CMK (cell line): ENCODE measurements around the gene CRELD2.

ENCODE experiments used
- DNase-seq: peaks from one replicate; pipeline ENCODE4 v3.0.0-alpha.2; 2010; ENCODE audit warnings: low read depth

CRELD2 gene

DNA sequence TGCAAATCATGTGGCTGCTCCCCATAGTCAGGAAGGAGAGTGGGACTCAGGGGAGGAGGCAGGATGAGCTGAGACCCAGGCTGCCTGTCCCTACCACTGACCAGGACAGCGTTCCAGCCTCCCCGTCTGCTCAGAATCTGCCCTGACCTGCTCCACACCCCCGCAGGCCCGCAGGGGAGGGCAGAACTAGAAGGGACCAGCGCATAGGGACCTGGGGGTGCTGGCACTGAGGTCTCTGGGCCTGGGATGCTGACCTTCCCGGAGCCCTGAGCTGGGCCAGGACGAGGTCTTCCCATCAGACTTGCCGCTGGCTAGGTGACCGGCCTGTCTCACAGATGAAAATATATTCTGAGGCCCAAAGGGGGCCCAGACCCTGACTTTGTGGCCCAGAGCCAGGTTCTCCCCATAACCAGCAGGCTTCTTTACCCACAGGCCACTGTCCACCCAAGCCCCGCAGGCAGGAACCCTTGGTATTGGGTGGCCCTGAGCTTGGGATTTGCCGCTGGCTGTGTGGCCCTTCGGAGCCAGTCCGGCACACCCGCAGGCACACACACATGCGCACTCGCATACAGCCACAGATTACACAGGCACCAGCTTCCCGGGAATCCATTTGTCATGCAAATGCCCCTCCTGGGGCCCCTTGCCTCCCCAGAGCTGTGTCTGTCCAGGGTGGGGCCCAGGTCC lies 28.3 kb downstream of the CRELD2 start:
- no peak for DNase-seq

DNA sequence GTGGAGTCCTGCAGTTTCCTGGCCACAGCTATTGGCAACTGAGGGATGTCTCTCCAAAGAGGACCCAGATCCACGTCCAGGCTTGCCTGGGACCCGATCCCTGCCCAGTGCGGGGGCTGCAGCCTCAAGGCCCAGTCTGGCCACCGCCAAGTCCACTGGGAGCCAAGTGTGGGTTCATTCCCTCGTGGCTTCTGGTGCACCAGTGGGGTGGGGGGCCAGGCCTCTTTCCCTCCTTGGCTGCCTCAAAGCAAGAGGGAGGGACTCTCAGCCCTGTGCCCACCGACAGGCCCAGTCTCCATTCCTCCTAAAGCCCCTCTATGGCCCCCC lies 28.8 kb downstream of the CRELD2 start:
- DNase-seq: no peak

DNA sequence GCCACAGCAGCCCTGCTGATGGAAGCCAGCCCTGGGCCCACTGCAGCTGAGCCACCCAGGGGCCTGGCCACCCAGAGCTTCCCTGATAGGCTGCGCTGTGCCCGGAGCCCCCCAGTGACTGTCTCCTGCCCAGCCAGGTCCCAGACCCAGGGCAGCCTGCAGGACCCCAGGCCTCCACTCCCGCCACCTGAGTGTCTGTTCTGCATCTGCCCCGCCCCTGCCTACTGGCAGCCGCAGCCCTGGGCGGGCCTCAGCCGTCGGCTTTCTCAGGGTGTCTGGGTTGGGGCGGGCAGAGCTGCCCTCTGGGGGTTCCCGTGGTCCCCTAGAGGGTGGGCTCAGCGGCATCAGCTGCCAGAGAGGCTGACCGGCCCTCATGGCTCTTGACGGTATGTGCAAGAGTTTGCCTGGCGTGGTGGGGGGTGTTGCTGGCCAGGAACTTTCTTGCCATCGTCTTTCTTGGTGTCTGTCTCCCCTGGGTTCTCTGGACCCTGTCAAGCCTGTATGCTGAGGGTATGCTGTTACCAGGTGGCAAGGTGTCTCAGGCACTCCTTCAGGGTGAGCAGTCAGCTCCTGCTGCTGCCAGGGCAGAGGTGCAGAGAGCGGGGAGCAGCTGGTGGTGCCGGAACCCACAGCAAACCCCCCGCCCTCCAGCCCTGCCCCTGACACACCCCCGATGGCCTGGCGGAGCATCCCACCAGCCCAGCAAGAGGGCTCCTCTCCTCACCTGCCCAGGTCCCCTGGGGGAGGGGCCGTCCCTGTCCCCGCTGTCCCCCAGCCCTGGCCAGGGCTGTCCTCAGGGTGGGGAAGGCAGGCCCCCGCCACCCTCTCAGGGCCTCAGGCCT lies 29.9 kb downstream of the CRELD2 start:
- no peak for DNase-seq

DNA sequence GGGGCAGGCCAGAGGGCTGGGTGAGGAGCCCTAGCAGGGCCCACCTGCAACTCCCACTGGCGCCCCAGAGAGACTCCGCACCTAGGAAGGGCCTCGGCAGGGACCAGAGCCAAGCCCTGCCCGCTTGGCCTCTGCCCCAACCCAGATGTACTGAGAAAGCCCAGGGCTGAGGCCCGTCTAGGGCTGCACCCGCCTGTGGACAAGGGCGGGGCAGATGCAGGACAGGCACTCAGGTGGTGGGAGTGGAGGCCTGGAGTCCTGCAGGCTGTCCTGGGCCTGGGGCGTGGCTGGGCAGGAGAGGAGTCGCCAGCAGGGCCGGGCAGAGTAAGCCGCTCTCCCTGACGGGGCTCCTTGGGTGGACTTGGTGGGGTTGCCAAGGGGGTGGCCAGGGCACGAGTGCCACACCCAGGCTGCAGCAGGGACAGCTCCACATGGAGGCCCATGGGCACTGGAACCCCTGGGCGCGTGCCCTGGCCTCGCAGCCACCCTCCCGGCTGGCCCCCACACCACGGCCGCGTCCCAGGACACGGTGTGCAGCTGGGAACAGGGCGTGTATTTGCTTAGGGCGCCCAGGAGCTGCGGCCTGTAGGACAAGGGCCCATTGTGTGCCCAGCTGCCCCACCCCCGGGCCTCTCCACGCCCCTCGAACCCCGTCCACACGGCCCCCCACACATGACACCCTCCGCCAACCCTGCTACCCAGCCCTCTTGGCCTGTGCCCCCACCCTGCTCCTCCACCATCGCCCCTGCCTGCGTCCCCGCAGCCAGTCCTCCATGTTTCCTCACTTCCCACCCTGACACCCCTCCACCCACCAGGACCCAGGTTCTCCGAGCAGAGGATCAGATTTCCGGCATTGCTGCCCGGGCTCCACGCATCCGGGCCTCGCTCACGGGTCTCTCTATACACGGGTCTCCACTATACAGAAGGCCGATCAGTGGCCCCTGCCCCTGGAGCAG lies 30.8 kb downstream of the CRELD2 start:
- no peak for DNase-seq

DNA sequence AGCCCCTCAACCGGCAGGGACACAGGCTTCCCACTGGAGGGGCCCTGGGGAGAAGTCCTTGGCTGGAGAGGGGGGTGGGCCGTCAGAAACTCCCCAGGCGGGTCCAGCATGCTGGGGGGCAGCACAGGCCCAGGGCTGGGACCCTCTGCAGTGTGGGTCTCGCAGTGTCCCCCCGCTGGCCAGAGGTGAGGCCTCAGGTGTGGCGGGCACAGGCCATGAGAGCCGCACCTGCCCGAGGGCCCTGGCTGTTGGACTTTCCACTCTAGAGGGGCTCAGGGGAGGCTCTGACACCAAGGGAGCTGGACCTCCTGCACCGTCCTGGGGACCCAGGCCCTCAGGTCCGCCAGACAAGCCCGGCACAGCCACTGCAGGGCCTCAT lies 31.5 kb downstream of the CRELD2 start:
- no peak for DNase-seq

DNA sequence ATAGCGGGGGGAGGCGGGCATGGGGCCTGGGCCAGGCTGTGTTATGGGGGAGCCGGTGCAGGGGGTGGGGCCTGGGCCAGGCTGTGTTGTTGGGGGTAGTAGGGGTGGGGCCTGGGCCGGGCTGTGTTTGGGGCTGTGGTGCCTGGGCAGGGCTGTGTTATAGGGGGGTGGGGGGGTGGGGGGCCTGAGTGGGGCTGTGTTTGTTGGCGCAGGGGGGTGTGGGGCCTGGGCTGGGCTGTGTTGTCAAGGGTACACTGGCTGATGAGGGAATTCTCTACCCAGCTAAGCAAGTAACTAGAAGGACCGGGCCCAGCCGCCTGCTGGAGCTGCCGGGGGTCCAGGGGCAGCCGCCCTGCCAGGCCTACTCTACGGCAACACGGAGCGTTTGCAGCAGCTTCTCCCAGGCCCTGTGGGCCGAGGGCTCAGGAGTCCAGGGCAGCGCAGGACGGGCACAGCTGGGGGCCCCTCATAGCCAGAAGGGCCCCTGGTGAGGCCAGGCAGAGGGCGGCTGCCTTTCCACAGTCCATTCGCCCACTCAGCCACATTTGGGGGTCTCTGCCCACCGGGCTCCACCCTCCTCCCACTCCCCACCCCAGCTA lies 32.1 kb downstream of the CRELD2 start:
- DNase-seq: no peak

DNA sequence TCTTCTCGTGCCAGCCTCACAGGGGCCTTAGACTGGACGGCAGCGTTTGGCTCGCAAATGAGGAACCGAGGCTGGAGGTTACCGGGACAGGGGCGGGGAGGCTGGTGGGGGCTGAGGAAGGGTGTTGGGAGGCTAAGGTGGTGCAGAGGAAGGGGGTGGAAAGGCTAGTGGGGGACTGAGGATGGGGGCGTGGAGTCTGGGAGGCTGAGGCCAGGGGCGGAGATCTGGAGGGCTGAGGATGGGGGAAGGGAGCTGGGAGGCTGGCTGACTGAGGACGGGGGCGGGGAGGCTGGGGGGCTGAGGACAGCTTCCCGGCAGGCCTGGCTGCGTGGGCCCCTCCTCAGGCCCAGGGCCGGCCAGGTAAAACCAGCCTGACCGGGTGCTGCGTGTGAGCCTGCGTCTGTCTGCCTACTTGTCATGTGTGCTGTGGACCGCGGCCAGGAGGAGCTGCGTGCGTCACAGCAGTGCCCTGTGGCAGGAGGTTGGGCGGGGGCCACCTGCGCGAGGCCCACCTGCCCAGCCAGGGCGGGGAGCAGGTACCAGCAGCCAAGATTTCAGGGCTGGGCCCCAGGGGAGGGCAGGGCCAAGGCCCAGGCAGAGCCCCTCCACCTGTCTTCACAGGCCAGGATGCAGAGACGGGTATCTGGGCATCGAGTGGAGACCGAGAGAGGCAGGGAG lies 32.7 kb downstream of the CRELD2 start:
- DNase-seq: no peak

DNA sequence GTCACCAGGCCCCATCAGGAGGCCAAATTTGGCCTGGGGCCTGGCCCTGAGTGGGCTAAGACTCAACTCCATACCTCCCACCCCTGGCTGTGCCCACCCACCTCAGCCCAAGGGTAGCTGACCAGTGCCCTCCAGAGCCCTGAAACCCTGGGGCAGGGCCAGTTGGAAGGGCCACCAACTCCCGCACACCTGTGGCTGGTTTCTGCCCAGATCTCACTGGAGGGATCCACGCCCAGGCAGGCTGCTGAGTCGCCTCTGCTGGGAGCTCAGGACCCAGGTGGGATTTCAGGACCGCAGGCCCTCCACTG lies 33.2 kb downstream of the CRELD2 start:
- DNase-seq: no peak

DNA sequence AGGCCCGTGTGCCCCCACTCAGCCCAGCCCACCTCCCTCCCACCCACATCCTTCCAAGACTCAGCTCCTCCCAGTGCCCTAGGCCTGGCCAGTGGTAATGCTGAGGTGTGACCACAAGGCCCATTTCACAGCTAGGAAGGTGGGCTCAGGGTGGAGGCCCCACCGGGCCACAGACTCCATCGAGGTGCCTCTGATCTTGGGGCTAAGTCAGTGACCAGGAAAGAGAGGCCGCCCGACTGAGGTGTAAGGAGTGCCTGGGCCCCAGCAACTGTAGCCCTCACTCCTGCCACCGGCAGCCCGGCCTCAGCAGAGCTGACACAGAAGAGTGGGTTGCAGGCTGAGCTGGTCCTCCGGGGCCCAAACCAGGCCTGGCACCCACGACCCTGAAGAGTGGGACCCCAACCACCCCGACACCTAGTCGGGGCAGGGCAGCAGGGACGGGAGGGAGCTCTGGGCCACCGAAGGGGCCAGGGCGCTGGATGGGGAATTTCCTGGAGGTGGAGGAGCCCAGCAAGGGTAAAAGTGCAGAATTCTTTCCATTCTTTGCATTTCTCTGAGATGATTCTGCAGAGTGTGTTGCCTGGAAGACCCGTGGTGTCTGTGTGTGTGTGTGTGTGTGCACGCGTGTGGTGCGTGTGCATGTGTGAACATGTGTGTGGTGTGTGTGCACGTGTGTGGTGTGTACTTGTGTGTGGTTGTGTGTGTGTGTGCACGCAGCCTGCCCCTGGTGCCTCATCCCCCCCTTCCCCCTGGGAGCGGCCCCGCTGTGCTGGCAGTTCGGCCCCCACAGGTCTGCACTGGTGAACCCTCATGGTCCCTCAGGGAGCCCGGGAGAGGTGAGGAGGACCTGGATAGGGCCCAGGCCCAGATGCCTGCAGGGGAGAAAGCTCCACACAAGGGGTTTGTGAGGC lies 33.8 kb downstream of the CRELD2 start:
- no peak for DNase-seq

DNA sequence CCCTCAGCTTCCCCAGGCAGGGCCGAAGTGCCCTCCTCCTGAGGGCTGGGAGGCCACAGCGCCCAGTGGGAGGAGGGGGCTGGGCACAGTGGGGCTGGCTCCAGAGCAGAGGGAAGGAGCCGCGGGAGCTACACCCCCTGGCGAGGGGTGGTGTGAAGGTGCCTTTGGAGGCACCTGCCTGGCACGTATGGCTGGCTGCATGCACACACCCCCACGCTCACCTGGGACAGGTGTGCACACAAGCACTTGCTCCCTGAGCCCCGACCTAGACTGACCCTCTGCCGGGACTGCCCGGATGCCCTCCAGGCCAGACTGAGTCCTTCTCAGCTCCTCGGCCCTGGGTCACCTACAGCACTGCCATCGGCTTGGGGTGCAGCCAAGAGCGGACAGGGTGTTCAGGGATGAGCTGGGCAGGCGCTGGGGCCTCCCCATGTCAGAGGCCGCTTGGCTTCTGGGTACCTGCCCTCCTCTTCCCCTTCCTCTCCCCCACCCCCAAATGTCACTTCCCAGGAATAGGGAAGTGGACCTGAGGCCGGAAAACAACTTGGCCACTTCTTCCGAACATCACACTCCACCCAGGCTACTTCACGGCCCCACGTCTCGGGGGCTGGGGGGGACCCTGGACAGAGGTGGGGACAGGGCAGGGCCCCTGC lies 34.7 kb downstream of the CRELD2 start:
- no peak for DNase-seq

DNA sequence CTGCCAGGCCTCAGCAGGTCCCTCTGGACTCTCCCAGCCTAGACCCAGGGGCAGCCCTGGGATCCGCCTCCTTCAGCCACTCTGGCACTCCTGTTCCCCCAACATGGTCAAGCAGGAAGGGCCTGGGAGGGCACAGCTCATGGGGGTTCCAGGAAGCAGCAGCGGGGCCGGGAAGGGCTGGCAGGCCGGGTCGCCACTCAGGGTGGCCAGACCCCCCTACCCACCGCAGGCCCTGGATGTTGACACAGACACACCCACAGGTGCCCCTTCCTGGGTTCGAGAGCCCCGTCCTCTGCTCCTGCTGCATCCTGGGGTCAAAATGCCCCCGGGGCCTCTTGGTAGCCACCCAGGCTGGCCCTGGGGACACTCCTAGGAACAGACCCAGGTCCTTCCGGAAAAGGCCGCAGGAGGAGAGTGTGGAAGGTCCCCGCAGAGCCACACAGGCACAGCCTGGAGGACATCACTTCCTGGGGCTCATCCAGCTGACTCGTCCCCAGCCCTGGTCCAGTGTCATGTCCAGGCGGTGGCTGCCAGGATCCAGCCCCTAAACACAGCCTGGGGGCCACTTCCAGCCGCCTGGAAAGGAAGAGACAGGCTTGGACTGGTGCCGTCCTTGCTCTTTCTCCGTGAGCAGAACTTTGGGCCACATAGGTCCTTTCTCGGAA lies 35.4 kb downstream of the CRELD2 start:
- no peak for DNase-seq

DNA sequence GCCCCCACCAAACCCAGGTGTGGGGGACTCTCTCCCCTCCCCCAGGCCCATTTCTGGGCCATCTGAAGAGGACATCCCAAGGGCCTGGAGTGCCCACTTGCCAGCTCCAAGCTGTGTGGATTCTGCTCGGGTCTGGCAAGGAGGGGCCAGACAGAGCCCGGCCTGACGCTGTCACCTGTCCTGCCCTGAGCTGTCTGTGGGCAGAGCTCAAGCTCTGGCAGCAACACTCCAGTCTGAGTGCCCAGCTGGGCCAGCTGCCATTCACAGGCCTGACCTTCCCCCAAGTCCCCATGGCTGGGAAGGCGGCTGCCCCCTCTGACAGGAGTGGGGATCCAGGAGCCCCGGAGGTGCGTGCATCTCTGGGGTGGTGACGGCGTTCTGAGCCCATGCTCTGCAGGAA lies 35.9 kb downstream of the CRELD2 start:
- DNase-seq: no peak

DNA sequence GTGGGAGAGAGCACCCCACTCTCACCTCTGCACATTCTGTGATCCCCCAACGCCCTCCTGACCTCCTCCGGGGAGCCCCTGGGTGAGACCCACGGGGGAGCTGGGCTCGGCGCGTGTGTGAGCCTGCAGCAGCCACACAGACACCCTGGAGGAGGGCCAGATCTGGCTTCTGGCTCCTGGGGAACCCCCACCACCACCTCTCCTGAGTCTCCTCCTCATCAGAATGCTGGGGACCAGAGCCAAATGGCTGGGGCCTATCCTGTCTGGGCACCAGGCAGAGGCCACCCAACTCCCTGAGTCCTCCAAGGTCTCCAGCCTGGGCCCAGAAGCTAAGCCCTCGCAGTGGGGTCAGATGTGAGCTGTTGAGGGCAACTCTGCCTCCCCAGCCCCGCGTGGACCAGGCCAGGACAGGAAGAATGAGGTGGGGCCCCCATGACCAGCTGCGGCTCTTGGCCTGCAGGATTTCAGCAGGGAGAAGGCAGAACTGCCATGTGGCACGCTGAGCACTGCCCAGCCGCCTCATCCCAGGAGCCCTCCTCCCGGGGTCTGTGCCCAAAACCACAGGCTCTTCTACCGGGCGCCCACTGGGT lies 36.7 kb downstream of the CRELD2 start:
- DNase-seq: no peak

DNA sequence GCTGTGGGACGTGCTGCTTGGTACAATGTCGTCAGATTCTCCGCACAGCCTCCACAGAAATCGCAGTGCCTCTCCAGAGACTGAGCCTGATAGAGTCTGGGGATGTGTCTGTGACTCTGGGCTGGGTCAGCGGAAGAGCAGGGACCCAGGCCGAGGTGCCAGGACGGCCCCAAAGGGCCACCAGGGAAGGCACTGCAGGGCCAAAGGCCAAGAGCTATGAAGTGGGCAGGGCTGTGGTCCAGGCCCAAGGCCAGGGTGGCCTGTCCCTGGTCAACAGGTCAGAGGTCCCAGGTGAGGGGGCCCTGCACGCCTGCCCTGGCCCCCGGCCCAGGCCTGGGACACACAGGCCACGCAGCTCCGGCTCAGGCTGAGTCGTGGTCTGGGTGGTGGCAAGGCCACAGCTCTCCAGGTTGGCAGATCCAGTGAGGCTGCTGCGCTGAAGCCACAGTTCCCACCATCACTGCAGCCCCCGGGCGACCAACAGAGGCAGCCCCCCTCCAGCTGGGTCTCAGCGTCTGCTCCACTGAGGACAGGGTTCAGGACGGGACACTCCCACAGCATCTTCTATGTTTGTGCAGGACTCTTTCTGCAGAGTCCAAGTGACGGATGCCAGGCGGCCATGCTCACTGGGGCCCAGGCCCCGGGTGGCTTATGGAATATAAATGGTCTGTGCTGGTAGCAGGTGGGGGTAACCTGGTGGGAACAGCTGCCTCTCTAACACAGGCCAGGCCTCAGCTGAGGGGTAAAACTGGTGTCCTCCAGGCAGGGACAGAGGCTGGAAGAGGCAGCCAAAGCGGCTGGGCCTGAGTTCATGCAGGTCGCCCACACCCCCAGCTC lies 37.4 kb downstream of the CRELD2 start:
- no peak for DNase-seq

DNA sequence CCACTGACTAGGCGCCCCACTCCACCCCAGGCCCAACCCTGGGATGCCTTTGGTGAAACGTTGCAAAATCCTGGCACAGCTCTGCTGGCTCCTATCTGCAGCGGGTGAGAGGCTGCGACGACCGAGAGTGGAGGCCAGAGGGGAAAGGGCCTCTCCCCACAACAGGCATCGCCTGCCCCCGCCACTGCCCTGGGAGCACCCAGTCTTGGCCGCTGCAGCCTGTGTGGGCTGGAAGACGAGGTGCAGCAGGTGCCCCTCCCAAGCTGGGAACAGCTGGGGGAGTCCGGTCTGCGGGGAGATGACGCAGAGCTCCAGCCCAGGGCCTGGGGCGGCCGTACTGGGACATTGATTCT lies 38.0 kb downstream of the CRELD2 start:
- no peak for DNase-seq

DNA sequence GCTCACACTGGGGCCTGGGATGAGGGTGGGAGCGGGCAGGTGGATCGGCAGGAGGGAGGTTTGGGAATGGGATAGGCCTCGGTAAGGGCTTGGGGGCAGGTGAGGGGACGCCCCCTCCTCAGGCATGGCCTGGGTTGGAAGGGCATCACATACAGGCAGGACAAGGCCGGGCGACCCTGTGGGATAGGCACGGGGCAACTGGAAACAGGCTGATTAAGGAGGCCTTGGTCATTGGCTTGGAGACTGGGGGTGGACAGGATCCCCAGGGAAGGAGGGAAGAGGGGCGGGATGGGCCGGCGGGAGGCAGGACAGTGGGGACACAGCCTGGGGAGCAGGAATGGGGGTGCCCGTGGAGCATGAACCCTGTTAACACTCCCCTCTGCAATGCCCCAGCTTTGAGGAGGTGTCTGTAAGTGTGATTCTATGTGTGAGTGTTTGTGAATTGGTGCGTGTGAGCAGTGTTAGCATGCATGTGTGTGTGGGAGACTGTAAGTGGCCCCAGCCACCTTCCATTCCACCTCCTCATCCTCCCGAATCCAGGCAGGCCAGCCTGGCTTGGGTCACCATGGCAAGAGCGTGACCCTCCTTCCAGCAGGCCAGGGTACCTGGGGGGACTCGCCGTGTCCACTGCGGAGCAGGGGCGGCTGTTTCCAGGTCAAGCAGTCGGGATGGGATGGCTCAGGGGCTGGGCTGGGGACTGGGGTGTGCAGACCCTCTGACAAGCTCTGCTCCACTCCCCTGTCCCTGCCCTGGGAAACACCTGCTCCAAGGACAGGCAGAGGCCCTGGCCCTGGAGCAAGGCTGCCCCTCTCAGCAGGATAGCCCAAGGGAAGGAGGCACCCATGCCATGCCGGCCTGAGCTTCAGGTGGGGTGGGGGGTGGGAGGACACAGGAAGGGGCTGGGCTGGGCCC lies 38.7 kb downstream of the CRELD2 start:
- DNase-seq: no peak

DNA sequence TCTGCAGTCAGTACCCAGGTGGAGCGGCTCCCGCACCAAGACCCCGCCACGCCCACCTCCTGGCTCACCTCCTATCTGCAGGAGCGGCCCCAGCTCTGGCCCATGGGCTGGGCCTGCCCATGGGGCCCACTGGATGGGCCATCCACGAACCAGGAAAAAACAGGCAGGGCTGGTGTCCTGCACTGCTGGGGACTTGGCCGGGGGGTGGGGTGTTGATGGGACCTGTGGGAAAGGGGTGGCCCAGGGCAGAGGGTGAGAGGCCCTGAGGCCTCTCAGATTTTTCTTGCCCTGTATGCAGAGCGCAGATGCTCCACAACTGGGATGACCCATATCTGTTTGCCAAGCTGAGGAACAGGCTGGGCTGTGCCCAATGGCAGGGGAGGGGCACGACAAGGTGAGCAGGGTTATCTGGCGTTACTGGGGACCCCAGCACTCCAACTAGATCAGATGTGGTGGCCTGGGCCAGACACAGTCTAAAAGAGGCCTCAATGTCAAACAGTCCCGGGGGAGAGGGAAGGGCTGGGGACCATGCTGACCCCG lies 39.5 kb downstream of the CRELD2 start:
- DNase-seq: no peak
